ENCODE data around the gene ATG4B.

DNA sequence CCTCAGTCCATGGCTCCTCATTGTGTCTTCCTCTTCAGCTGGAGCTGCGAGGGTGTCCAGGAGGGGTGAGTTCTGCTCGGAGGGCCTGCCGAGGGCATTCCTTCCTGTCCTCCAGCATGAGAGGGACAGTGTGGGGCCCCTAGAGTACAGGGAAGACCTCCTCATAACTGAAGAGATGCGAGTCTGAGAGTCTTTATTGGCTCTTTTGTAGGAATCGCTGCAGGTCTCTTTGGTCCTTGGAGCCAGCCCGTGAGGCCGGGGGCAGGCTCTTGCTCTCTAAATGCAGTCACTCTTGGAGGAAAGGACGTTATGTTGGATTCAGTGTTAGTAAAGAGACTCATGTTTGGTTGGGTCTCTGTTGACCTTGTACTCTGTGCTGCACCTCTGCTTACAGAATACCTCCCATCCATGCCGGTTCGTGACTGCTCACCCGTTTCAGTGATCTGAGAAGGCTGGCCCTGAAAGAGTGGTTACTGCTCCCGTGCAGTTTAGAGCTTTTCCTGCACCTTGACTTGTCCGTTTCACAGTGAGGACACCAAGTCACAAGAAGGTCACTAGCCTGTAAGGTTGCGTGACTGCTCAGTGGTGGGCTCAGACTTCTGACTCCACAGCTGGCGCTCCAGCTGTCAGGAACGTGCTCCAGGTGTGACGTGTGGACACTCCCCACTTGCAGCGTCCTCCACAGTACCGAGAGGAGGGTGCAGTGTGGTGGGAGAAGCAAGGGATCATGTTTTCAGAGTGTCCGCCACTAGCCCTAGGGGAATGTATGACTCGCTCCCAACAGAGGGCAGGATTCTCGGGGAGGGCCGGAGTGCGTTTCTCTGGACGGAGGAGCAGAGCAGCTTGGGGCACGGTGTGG lies 7.8 kb downstream of the ATG4B start:
- TF ChIP-seq CBFB (CRISPR knock-in tag; IDR thresholded peaks at IDR 0.05) (no peak), SMC3 (conservative IDR thresholded peaks at IDR 0.05; ENCODE audit: insufficient read depth, low read depth, low read length) (no peak), REST (IDR thresholded peaks at IDR 0.05; ENCODE audit: borderline replicate concordance) (no peak), REST (CRISPR knock-in tag; IDR thresholded peaks at IDR 0.05; ENCODE audit: low read depth) (no peak), RAD21 (CRISPR knock-in tag; conservative IDR thresholded peaks at IDR 0.05 in 1 of 2, IDR thresholded peaks at IDR 0.05 in 1 of 2) (no peak), POLR2G (IDR thresholded peaks at IDR 0.05; ENCODE audit: low read depth, low read length) (no peak), CHCHD3 (CRISPR knock-in tag; IDR thresholded peaks at IDR 0.05) (no peak), MED1 (CRISPR knock-in tag; IDR thresholded peaks at IDR 0.05; ENCODE audit: borderline replicate concordance) (no peak), ATF1 (CRISPR knock-in tag; IDR thresholded peaks at IDR 0.05) (no peak), ATF1 (tag; IDR thresholded peaks at IDR 0.05) (no peak)
- TF ChIP-seq, protein P1, sequence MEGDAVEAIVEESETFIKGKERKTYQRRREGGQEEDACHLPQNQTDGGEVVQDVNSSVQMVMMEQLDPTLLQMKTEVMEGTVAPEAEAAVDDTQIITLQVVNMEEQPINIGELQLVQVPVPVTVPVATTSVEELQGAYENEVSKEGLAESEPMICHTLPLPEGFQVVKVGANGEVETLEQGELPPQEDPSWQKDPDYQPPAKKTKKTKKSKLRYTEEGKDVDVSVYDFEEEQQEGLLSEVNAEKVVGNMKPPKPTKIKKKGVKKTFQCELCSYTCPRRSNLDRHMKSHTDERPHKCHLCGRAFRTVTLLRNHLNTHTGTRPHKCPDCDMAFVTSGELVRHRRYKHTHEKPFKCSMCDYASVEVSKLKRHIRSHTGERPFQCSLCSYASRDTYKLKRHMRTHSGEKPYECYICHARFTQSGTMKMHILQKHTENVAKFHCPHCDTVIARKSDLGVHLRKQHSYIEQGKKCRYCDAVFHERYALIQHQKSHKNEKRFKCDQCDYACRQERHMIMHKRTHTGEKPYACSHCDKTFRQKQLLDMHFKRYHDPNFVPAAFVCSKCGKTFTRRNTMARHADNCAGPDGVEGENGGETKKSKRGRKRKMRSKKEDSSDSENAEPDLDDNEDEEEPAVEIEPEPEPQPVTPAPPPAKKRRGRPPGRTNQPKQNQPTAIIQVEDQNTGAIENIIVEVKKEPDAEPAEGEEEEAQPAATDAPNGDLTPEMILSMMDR (IDR thresholded peaks at IDR 0.05 in 2 of 3, conservative IDR thresholded peaks at IDR 0.05 in 1 of 3; ENCODE audit: insufficient read depth in 2 of 3, low read depth in 1 of 3, low read length in 3 of 3), result no peak
- TF ChIP-seq, protein P2, sequence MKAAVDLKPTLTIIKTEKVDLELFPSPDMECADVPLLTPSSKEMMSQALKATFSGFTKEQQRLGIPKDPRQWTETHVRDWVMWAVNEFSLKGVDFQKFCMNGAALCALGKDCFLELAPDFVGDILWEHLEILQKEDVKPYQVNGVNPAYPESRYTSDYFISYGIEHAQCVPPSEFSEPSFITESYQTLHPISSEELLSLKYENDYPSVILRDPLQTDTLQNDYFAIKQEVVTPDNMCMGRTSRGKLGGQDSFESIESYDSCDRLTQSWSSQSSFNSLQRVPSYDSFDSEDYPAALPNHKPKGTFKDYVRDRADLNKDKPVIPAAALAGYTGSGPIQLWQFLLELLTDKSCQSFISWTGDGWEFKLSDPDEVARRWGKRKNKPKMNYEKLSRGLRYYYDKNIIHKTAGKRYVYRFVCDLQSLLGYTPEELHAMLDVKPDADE (conservative IDR thresholded peaks at IDR 0.05; ENCODE audit: control insufficient read depth, low read depth, low read length), result no peak
